Ovary (tissue), 3 donors: Measurements from ENCODE around the gene RNASEH2A.

Experiments used
- POLR2A ChIP-seq: fragments of 450-650 bp; IDR thresholded peaks from one replicate; pipeline ENCODE4 v1.6.1; 2017; ENCODE audit warnings: antibody characterized with exemption, mild to moderate bottlenecking, moderate library complexity
- TF ChIP-seq, protein P1 (sequence below), 3 donors: fragments of 450-650 bp in 2 of 3; fragments of 200-600 bp in 1 of 3; IDR thresholded peaks; one replicate each; pipeline versions ENCODE4 v1.5.1 to v1.8.0; 2016 to 2022; ENCODE audit warnings: antibody characterized with exemption in 3 of 3, mild to moderate bottlenecking in 1 of 3
- donor health status: DM: no; HTN: no; CAD: no.

- TF ChIP-seq, protein P1, sequence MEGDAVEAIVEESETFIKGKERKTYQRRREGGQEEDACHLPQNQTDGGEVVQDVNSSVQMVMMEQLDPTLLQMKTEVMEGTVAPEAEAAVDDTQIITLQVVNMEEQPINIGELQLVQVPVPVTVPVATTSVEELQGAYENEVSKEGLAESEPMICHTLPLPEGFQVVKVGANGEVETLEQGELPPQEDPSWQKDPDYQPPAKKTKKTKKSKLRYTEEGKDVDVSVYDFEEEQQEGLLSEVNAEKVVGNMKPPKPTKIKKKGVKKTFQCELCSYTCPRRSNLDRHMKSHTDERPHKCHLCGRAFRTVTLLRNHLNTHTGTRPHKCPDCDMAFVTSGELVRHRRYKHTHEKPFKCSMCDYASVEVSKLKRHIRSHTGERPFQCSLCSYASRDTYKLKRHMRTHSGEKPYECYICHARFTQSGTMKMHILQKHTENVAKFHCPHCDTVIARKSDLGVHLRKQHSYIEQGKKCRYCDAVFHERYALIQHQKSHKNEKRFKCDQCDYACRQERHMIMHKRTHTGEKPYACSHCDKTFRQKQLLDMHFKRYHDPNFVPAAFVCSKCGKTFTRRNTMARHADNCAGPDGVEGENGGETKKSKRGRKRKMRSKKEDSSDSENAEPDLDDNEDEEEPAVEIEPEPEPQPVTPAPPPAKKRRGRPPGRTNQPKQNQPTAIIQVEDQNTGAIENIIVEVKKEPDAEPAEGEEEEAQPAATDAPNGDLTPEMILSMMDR (IDR thresholded peaks at IDR 0.05) = no peak
- no peak for TF ChIP-seq POLR2A
Observed at GRCh38 chr19:12785431-12786031, 20.9 kb upstream of the RNASEH2A start.
